K562 (cell line): ENCODE measurements around the gene ARMH1. TPM values are rescaled to one million over a fixed set of nuclear protein-coding genes. Genes with fewer than 3 reads are reported as not detected.

Experiments
- ASH1L ChIP-seq: fragments of 450-650 bp; IDR thresholded peaks from 2 replicates; pipeline ENCODE4 v1.6.1; 2018; ENCODE audit warnings: borderline replicate concordance, mild to moderate bottlenecking, low read depth; ENCODE audit not compliant: partially characterized antibody
- CAMTA2 ChIP-seq: fragments of 250-450 bp; sonication (Bioruptor Pico); conservative IDR thresholded peaks from 2 replicates; pipeline ENCODE4 v1.5.1; 2022
- CHCHD3 ChIP-seq: fragments of 250-450 bp; sonication (Bioruptor Pico); IDR thresholded peaks from 2 replicates; pipeline ENCODE4 v2.1.2; 2022; ENCODE audit warnings: mild to moderate bottlenecking
- DPF2 ChIP-seq: fragments of 450-650 bp; IDR thresholded peaks from 2 replicates; pipeline ENCODE4 v1.6.1; 2016
- HDGF ChIP-seq: fragments of 450-650 bp; IDR thresholded peaks from 2 replicates; pipeline ENCODE4 v1.6.1; 2016
- KDM4B ChIP-seq, 2 experiments: fragments of 450-650 bp in 1 of 2; sonication (generic) in 1 of 2; IDR thresholded peaks; 2 replicates each; pipeline ENCODE4 v1.6.1; 2016 to 2017; ENCODE audit warnings: borderline replicate concordance in 2 of 2, antibody characterized with exemption in 1 of 2, low read depth in 1 of 2, mild to moderate bottlenecking in 1 of 2
- NCOR1 ChIP-seq: fragments of 450-650 bp; IDR thresholded peaks from 2 replicates; pipeline ENCODE4 v1.6.1; 2016; ENCODE audit warnings: mild to moderate bottlenecking, moderate library complexity
- NUFIP1 ChIP-seq: fragments of 450-650 bp; IDR thresholded peaks from 2 replicates; pipeline ENCODE4 v1.6.1; 2018; ENCODE audit not compliant: partially characterized antibody
- PHF21A ChIP-seq: fragments of 450-650 bp; IDR thresholded peaks from 2 replicates; pipeline ENCODE4 v1.6.1; 2017; ENCODE audit warnings: low read depth, borderline replicate concordance
- RBFOX2 ChIP-seq: fragments of 200-400 bp; formaldehyde crosslinking; IDR thresholded peaks from 2 replicates; pipeline ENCODE4 v1.6.1; 2017; ENCODE audit warnings: low read depth, mild to moderate bottlenecking, low read length, moderate library complexity
- SP1 ChIP-seq: sonication (generic); formaldehyde crosslinking; IDR thresholded peaks from 2 replicates; pipeline ENCODE4 v1.8.1; 2022; ENCODE audit warnings: mild to moderate bottlenecking, missing genetic modification reagents
- STAT5A ChIP-seq: IDR thresholded peaks from 2 replicates; pipeline ENCODE4 v1.6.1; 2012; ENCODE audit warnings: low read length, inconsistent platforms, borderline replicate concordance
- TCF3 ChIP-seq: sonication (generic); formaldehyde crosslinking; IDR thresholded peaks from 2 replicates; pipeline ENCODE4 v1.4.0; 2020; ENCODE audit warnings: mild to moderate bottlenecking, missing genetic modification reagents
- TEAD4 ChIP-seq, 2 experiments: sonication (generic) in 1 of 2; formaldehyde crosslinking in 1 of 2; IDR thresholded peaks; 2 replicates each; pipeline versions ENCODE4 v1.6.1 to v1.8.0; 2012 to 2022; ENCODE audit warnings: borderline replicate concordance in 1 of 2, inconsistent platforms in 1 of 2, low read length in 1 of 2, mild to moderate bottlenecking in 1 of 2, missing genetic modification reagents in 1 of 2
- TSC22D4 ChIP-seq: fragments of 450-650 bp; IDR thresholded peaks from 2 replicates; pipeline ENCODE4 v1.6.1; 2016; ENCODE audit warnings: missing genetic modification characterization, missing biosample characterization, control low read depth
- ZFP1 ChIP-seq: fragments of 450-650 bp; formaldehyde crosslinking; IDR thresholded peaks from 2 replicates; pipeline ENCODE4 v1.4.0; 2020; ENCODE audit warnings: mild to moderate bottlenecking, mixed read lengths
- ZNF174 ChIP-seq: fragments of 250-450 bp; sonication (Bioruptor Pico); IDR thresholded peaks from 2 replicates; pipeline ENCODE4 v1.4.0; 2020; ENCODE audit warnings: mild to moderate bottlenecking
- ZNF175 ChIP-seq: fragments of 200-800 bp; sonication (Bioruptor generic); IDR thresholded peaks from 2 replicates; pipeline ENCODE4 v1.6.1; 2016; ENCODE audit warnings: low read depth, mild to moderate bottlenecking, missing genetic modification characterization, missing compliant biosample characterization
- ZNF184 ChIP-seq: sonication (generic); formaldehyde crosslinking; IDR thresholded peaks from 2 replicates; pipeline ENCODE4 v1.5.0; 2020; ENCODE audit warnings: missing genetic modification reagents
- ZNF239 ChIP-seq: fragments of 250-450 bp; sonication (Bioruptor Pico); IDR thresholded peaks from 2 replicates; pipeline ENCODE4 v1.4.0; 2020; ENCODE audit warnings: mild to moderate bottlenecking
- ZNF766 ChIP-seq: fragments of 200-800 bp; sonication (Bioruptor generic); conservative IDR thresholded peaks from 2 replicates; pipeline ENCODE4 v1.6.1; 2016; ENCODE audit warnings: missing genetic modification characterization, missing compliant biosample characterization
- polyA plus RNA-seq, 8 experiments: library from polyadenylated mRNA; depleted of rRNA in 4 of 8; stranded (reverse) in 5 of 8; unstranded in 3 of 8; fragments of >200 nt; fragmentation: Nextera tagmentation in 2 of 8; fragmentation: Illumina TruSeq in 1 of 8; extraction: Ambion mirVana in 2 of 8; extraction: Trizol in 1 of 8; gene quantifications; 2 replicates each; pipeline versions ENCODE4 v1.2.1 to v1.2.3, GENCODE V29; 2011 to 2014; ENCODE audit warnings: inconsistent platforms in 1 of 8, missing spikeins in 1 of 8
- total RNA-seq, 7 experiments: library from RNA; depleted of rRNA in 6 of 7; stranded (reverse); fragments of >200 nt in 6 of 7; fragmentation: Illumina TruSeq in 2 of 7; extraction: Trizol in 2 of 7; gene quantifications; 2 replicates each; pipeline versions ENCODE4 v1.2.1 to v1.2.3, GENCODE V29; 2011 to 2021; ENCODE audit warnings: low replicate concordance in 1 of 7
- TF ChIP-seq, protein P1 (sequence below): fragments of 250-450 bp; sonication (Bioruptor Pico); IDR thresholded peaks from 2 replicates; pipeline ENCODE4 v1.6.1; 2021; ENCODE audit warnings: mild to moderate bottlenecking
- TF ChIP-seq, protein P2 (sequence below): fragments of 250-450 bp; sonication (Bioruptor Pico); IDR thresholded peaks from 2 replicates; pipeline ENCODE4 v1.8.0; 2022; ENCODE audit warnings: inconsistent platforms
- TF ChIP-seq, protein P3 (sequence below): fragments of 250-450 bp; sonication (Bioruptor Pico); IDR thresholded peaks from 2 replicates; pipeline ENCODE4 v1.5.1; 2021; ENCODE audit warnings: mild to moderate bottlenecking
- TF ChIP-seq, protein P4 (sequence below): fragments of 250-450 bp; sonication (Bioruptor Pico); IDR thresholded peaks from 2 replicates; pipeline ENCODE4 v1.4.0; 2020

The ARMH1 gene
- total and polyA plus RNA-seq, 9 of the 15 experiments (the other 6 are each of a cell fraction or from before 2014, with no cell fraction given) = 0.41 TPM; not detected in 8

DNA sequence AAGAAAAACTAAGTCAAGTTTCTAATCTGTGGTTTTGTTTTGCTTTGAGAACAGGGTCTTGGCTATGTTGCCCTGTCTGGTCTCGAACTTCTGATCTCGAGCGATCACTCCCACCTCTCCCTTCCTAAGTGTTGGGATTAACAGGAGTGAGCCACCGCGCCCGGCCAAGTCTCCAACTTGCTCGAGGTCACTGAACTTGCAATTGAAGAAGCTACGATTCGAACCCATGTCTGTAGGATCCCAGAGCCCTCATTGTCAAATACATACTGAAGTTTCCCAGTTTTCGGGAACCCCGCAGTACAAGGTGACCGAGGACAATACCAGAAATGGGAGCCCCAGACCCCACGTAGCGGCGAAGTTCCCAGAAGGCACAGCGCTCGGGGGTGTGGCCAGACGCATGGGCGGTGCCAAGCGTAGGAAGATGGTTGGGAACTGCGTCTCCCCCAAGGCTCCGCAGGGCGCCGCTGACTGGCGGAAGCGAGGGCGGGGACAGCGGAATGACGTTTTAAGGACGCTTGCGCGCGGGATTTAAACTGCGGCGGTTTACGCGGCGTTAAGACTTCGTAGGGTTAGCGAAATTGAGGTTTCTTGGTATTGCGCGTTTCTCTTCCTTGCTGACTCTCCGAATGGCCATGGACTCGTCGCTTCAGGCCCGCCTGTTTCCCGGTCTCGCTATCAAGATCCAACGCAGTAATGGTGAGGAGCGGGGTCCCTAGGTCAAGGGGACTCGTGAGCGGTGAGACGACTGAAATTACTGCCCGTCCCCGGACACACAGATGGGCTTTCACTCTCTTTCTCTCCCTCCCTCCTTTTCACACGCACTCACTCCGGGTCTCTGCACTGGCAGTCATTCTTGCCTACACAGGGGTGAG is 65.0 kb downstream of the ARMH1 start, which contains the start of gene KIF2C (continued):
- TF ChIP-seq HDGF (no peak), ZNF175 (CRISPR knock-in tag) (no peak), ZNF174 (CRISPR knock-in tag) (no peak; the same call in 1 of the 2 replicates), SP1 (CRISPR knock-in tag) (peak; percentile 94), DPF2 (peak; percentile 67; the same call in 1 of the 2 replicates), KDM4B (IDR thresholded peaks at IDR 0.05; ENCODE audit: borderline replicate concordance in 2 of 2, low read depth in 1 of 2) (no peak), TCF3 (CRISPR knock-in tag) (no peak; the same call in 1 of the 2 replicates), RBFOX2 (peak; percentile 97), NCOR1 (peak; percentile 5; the same call in 1 of the 2 replicates), TEAD4 (IDR thresholded peaks at IDR 0.05; ENCODE audit: low read length) (no peak; the same call in none of the 2 replicates), TEAD4 (CRISPR knock-in tag; IDR thresholded peaks at IDR 0.05; ENCODE audit: borderline replicate concordance) (no peak), CHCHD3 (CRISPR knock-in tag) (0 out of 2 replicates have a peak, but pooled peaks have one; percentile 67), STAT5A (no peak), ZNF184 (CRISPR knock-in tag) (no peak), PHF21A (peak; percentile 50; the same call in 1 of the 2 replicates), NUFIP1 (peak; percentile 77), ZNF766 (CRISPR knock-in tag) (peak; percentile 96), ZFP1 (CRISPR knock-in tag) (no peak), ZNF239 (CRISPR knock-in tag) (peak; percentile 42; the same call in 1 of the 2 replicates), ASH1L (no peak), TSC22D4 (tag) (no peak), CAMTA2 (CRISPR knock-in tag) (no peak)
- TF ChIP-seq, protein P1, sequence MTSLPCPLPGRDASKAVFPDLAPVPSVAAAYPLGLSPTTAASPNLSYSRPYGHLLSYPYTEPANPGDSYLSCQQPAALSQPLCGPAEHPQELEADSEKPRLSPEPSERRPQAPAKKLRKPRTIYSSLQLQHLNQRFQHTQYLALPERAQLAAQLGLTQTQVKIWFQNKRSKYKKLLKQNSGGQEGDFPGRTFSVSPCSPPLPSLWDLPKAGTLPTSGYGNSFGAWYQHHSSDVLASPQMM (CRISPR knock-in tag) = no peak
- TF ChIP-seq, protein P2, sequence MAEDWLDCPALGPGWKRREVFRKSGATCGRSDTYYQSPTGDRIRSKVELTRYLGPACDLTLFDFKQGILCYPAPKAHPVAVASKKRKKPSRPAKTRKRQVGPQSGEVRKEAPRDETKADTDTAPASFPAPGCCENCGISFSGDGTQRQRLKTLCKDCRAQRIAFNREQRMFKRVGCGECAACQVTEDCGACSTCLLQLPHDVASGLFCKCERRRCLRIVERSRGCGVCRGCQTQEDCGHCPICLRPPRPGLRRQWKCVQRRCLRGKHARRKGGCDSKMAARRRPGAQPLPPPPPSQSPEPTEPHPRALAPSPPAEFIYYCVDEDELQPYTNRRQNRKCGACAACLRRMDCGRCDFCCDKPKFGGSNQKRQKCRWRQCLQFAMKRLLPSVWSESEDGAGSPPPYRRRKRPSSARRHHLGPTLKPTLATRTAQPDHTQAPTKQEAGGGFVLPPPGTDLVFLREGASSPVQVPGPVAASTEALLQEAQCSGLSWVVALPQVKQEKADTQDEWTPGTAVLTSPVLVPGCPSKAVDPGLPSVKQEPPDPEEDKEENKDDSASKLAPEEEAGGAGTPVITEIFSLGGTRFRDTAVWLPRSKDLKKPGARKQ = no peak
- TF ChIP-seq, protein P3, sequence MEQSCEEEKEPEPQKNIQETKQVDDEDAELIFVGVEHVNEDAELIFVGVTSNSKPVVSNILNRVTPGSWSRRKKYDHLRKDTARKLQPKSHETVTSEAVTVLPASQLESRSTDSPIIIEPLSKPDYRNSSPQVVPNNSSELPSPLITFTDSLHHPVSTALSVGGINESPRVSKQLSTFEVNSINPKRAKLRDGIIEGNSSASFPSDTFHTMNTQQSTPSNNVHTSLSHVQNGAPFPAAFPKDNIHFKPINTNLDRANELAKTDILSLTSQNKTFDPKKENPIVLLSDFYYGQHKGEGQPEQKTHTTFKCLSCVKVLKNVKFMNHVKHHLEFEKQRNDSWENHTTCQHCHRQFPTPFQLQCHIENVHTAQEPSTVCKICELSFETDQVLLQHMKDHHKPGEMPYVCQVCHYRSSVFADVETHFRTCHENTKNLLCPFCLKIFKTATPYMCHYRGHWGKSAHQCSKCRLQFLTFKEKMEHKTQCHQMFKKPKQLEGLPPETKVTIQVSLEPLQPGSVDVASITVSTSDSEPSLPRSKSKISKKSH (CRISPR knock-in tag) = no peak
- TF ChIP-seq, protein P4, sequence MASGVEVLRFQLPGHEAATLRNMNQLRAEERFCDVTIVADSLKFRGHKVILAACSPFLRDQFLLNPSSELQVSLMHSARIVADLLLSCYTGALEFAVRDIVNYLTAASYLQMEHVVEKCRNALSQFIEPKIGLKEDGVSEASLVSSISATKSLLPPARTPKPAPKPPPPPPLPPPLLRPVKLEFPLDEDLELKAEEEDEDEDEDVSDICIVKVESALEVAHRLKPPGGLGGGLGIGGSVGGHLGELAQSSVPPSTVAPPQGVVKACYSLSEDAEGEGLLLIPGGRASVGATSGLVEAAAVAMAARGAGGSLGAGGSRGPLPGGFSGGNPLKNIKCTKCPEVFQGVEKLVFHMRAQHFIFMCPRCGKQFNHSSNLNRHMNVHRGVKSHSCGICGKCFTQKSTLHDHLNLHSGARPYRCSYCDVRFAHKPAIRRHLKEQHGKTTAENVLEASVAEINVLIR (CRISPR knock-in tag) = peak; percentile 87
